ENCODE measurements around the gene DRC7. TPM values are rescaled to one million over a fixed set of nuclear protein-coding genes. Genes with fewer than 3 reads are reported as not detected.

The DRC7 gene
- total RNA-seq, 1 experiment from 2014 or later: 0.72 TPM

GRCh38 chr16:57686577-57686976 is 8.0 kb upstream of the DRC7 start:
- no peak overlapping the region for H3K56ac ChIP-seq (ENCODE audit: insufficient read length, low read depth, low read length)
- H3K9ac ChIP-seq (ENCODE audit: extremely low read depth, insufficient read length, low read length): no peak overlapping the region
- no peak overlapping the region for H2AFZ ChIP-seq (ENCODE audit: low read length)
- no peaks in the 10 kb centered on the region for H3K79me2 ChIP-seq (ENCODE audit: insufficient read depth, low read length)
- H3T11ph ChIP-seq (ENCODE audit: low read length): no peak overlapping the region
- H3K79me1 ChIP-seq (ENCODE audit: insufficient read depth, low read depth, low read length, poor library complexity, severe bottlenecking): no peaks in the 10 kb centered on the region
- H2BK20ac ChIP-seq (ENCODE audit: low read depth, low read length, poor library complexity, severe bottlenecking): no peak overlapping the region
- Mint-ChIP-seq H3K36me3 (ENCODE audit: insufficient read depth in 1 of 3, low read depth in 3 of 3) (no peaks in the 10 kb centered on the region), H3K27ac (no peak overlapping the region; a peak in 1 of 7 replicates), H3K9me3 (no peaks in the 10 kb centered on the region), H3K27me3 (ENCODE audit: low read depth) (peaks cover 6% of the 10 kb centered on the region; the same call in 1 of the 2 replicates), H3K4me3 (no peak overlapping the region), H3K4me1 (peaks cover 3 to 25% of the 10 kb centered on the region in 2 experiments; a peak in 3 of 4 replicates)
- H3K9me3 ChIP-seq (ENCODE audit: control insufficient read depth, low read depth, low read length): no peaks in the 10 kb centered on the region
- H2BK15ac ChIP-seq (ENCODE audit: low read depth, low read length): no peak overlapping the region
- H3K27ac ChIP-seq (ENCODE audit: insufficient read length, low read depth, low read length): no peak overlapping the region
- no peak overlapping the region for H4K5ac ChIP-seq (ENCODE audit: insufficient read length, low read depth, low read length)
- no peaks in the 10 kb centered on the region for H3K23me2 ChIP-seq (ENCODE audit: insufficient read length, low read depth, low read length, poor library complexity, severe bottlenecking)
- no peaks in the 10 kb centered on the region for H4K20me1 ChIP-seq (ENCODE audit: control insufficient read depth, insufficient read depth, insufficient read length)
- no peak for DNase-seq
- no peaks in the 10 kb centered on the region for H3K27me3 ChIP-seq (ENCODE audit: insufficient read depth, low read length)
- no peak overlapping the region for H3K14ac ChIP-seq (ENCODE audit: insufficient read depth, low read length)
- H3K4me1 ChIP-seq (ENCODE audit: insufficient read depth, low read length): no peaks in the 10 kb centered on the region
- H3K4me2 ChIP-seq (ENCODE audit: insufficient read depth, insufficient read length, low read length): no peak overlapping the region
- no peak overlapping the region for H3K18ac ChIP-seq (ENCODE audit: insufficient read length, low read depth, low read length)
- no peak overlapping the region for H2BK120ac ChIP-seq (ENCODE audit: low read depth, low read length, poor library complexity, severe bottlenecking)
- H4K91ac ChIP-seq (ENCODE audit: insufficient read length, low read depth, low read length): no peak overlapping the region
- no peak overlapping the region for H3K4ac ChIP-seq (ENCODE audit: low read depth, low read length)
- H2BK12ac ChIP-seq (ENCODE audit: insufficient read length, low read depth, low read length): no peak overlapping the region
- TF ChIP-seq CTCF (conservative IDR thresholded peaks at IDR 0.05): no peak
- no peak overlapping the region for H2AK5ac ChIP-seq (ENCODE audit: insufficient read length, low read length)
- H2BK5ac ChIP-seq (ENCODE audit: insufficient read length, low read length): no peak overlapping the region
- H3K23ac ChIP-seq (ENCODE audit: insufficient read length, low read depth, low read length): no peak overlapping the region
- WGBS (ENCODE audit: extremely low coverage, insufficient read length, low lambda C conversion rate): no CpG with 5 or more reads among the region's 4 CpGs
- H4K8ac ChIP-seq (replicated peaks; ENCODE audit: insufficient read length, low read depth, low read length): no peak overlapping the region
